Measurements from ENCODE around the gene MCM10. TPM values are rescaled to one million over a fixed set of nuclear protein-coding genes. Genes with fewer than 3 reads are reported as not detected.

Gene MCM10
- total RNA-seq, 1 experiment from 2014 or later = 26.1 TPM

Other genes starting within 250 kb of the MCM10 start
- gene CCDC3, start 159.8 kb upstream of the MCM10 start, total RNA-seq (2014; rRNA removed) = 3.2 and 4.0 TPM in 2 replicates
- 41.9 and 45.1 TPM in 2 replicates for gene OPTN, start 61.4 kb upstream of the MCM10 start, total RNA-seq (2014; rRNA removed)
- not detected in 2 replicates for gene UCMA, start 72.8 kb downstream of the MCM10 start, total RNA-seq (2014; rRNA removed)
- 37.0 and 48.4 TPM in 2 replicates for gene PHYH, start 138.5 kb downstream of the MCM10 start, total RNA-seq (2014; rRNA removed)
- 53.5 and 60.7 TPM in 2 replicates for gene SEPHS1, start 186.7 kb downstream of the MCM10 start, total RNA-seq (2014; rRNA removed)

Measured in LHCN-M2 (cell line).